GM18909 (cell line): ENCODE data around the gene NDUFS1.
"Not testable (repeated sequence)": the region's sequence is repeated elsewhere in the genome, so short reads cannot be mapped to it uniquely, and the experiment has no call there.

Source experiments
- ATAC-seq: cut with Tn5 transposase; IDR thresholded peaks from one replicate; pipeline ENCODE4 v1.9.1; 2021; ENCODE audit warnings: mild to moderate bottlenecking; ENCODE audit not compliant: unreplicated experiment, poor library complexity

NDUFS1 gene

DNA sequence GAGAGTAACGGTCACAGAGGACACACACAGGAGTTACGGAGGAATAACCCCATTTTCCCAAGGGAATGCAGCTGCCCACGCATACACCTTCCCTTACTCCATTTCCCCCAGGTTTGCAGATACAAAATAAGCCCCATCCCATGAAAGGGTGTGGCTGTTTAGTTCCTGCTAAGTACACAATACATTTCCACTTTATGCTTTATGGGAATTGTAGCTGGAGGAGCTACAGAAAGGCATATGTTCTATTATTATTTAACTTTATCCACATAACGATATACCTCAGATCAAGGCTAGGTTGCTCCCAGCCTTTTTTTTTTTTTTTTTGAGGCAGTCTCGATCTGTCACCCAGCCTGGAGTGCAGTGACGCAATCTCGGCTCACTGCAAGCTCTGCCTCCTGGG lies 50.5 kb downstream of the NDUFS1 start:
- ATAC-seq: no peak

GRCh38 chr2:206105541-206105940 lies 53.7 kb downstream of the NDUFS1 start:
- ATAC-seq: no peak

DNA sequence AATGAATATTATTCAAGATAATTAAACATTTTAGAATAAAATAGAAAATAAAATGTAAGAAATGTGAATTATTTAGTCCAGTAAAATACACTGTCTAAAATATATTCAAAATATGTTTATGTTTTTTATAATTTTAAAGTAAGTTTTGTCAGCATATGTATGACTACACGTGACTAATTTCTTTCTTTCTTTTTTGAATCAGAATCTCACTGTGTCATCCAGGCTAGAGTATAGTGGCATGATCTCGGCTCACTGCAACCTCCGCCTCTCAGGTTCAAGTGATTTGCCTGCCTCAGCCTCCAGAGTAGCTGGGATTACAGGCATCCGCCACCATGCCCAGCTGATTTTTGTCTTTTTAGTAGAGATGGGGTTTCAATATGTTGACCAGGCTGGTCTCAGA lies 54.2 kb downstream of the NDUFS1 start:
- no peak for ATAC-seq

- ATAC-seq: not testable (repeated sequence)
Observed at GRCh38 chr2:206098872-206099271, 60.4 kb downstream of the NDUFS1 start.

- no peak for ATAC-seq
Observed at GRCh38 chr2:206098471-206098870, 60.8 kb downstream of the NDUFS1 start.

- no peak for ATAC-seq
Observed at GRCh38 chr2:206096876-206097275, 62.4 kb downstream of the NDUFS1 start.

DNA sequence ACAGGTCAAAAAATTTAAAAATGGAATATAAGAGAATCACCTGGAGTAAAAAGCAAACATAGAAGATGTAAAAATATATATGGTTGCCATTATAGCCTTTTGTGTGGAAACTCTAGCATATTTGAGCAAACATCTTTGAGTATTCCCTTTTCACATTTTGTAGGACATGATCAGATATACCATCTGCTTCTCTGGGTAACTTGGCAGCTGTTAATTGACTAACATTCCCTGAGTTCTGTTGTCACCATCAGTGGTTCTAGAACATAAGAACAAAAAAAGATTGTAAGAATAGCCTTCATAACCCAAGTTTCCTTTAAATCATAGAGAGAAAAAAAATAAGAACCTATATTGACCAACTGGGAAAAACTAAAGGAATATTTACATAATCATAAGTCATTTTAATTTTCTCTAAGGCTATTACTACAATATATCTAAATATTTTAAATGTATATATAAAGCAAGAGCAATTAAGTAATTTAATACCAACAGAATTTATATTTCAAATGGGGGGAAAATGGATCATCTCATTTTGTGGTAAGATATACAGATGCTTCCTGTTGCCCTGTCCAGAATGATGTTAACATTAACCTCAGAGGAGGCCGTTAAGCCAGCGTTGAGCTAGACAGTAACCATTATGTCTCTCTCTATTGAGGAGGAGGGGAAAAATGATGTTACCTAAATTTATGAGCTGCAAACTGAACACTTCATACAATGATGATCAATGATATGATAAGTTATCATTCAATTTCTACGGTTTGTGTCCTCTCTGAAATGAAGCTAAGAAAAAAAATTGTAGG lies 63.5 kb downstream of the NDUFS1 start:
- no peak for ATAC-seq

- no peak for ATAC-seq
Observed at GRCh38 chr2:206092297-206092696, 66.9 kb downstream of the NDUFS1 start.

- ATAC-seq: no peak
Observed at GRCh38 chr2:206088248-206088647, 71.0 kb downstream of the NDUFS1 start.

DNA sequence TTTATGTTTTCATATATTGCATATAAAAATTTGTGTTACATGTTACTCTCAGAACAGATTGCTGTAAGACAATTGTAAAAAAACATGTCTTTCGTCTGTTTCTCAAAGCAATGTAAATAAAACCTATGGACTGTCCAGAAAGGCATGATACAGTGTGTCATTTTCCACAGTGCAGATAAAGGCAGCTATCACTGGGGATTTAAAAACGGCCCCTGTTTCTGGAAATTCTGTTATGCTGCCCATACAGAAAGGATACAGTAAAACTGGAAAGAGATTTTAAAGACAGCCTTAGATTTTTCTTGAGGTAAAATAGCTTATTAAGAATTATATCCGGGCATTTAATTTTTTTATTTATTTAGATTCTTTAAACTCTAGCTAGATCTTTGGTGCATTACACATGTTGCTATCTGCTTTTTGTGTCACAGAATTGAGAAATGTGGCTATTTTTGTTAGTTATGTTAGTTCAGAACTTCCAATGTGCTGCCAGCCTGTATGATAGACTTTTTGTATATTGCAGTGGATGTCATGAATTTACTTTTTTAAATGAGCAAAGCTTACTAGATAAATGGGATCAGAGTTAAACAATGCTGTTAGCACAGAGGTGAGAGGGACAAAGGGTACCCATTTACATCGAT lies 72.4 kb downstream of the NDUFS1 start:
- no peak for ATAC-seq

DNA sequence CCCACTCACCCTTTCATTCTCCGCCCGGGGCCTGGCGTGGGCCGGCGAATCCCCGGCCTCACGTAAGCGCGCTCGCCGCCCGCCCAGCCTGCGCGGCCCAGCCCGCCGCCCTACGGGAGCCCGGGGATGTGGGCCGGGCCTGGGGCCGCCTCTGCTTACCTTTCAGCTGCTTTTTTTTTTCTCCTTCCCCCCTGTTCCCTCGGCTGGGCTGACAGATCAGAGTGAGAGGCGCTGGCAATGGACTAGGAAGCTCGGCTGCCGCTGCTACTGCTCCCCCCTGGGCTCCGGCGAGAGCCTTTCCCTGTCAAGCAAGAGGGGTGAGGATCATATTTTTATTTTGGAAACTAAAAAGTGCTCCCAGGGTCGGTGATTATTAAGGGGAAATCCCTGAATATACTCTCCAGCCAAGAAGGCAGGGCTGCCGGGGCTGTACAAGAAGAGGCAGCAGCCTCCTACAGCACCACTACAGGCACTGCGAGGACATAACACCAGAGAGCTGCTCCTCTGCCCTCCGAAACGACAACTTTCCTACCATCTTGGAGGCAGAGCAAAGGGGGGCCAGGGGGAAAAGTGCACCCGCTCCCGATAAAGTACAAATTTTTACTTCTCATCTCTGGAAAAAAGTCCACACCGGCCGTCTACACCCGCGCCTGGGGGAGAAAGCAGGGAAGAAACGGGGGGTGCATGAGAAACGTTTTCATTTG lies 73.3 kb downstream of the NDUFS1 start, which contains the start of gene INO80D:
Gene INO80D (minus strand): TSS at position 433 of the 704 bp plus-strand sequence. CDS start 23,158 bp downstream, outside the sequence.
- ATAC-seq: peak; percentile 87

- ATAC-seq: peak; percentile 34
Observed at GRCh38 chr2:206084870-206085741, 74.1 kb downstream of the NDUFS1 start.

GRCh38 chr2:206084439-206084869 lies 74.8 kb downstream of the NDUFS1 start:
- ATAC-seq: no peak

DNA sequence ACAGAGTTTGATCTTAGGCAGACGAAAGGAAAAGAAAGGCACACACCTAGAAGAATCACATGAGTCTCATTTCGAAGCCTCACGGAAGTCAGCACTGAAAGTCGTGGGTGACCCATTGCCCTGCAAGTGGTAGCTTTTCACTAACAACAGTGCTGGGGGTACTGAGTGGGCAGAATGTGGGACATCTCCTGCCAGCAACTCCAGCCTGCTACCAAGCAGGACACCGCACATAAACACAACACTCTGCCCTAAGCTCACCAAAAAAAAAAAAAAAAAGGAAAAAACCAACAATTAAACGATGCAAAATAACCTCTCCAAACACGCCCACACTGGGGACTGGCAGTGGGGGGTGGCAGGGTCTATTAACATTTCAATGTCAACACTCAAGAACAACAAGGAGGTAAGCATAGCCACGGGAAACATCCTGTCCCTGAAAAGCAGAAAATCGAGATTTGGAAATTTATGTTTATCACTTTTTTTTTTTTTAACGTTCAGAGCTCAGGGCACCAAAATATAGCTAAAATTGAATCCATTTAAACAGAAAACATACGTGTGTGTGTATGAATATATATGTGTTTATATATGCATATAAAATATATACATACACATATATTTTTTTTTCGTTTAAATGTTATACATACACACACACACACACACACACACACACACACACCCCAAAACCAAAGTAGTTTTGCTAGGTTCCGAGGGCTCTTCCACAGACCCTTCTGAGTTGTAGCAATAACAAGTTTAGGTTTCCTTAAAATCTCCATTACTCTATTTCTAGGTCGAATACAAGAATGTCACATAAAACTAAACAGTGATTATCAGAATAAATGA lies 75.4 kb downstream of the NDUFS1 start:
- ATAC-seq: no peak

DNA sequence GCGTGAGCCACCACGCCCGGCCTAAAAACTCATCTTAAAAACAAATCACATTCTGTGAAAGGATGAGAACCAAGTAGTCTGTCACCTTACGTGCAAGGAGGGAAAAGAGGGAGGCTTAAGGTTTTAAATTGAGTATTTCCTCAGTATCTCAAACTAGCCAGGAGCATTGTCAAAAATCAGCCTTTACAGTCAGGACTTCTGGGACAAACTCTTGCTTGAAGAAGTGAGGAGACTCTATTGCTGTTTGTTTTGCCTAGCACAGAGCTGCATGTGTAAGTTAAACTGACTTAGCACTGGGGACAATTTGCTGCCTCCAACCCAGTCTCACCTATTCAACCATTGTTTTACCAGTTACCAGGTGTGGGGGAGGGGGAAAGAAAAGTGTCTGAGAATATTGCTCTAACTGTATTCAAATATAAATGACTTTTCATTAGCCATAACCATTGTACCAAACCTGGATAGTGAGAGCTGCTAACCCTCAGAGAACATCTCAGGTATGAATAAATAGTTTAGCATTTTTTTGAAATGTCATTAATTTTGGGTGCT lies 76.9 kb downstream of the NDUFS1 start:
- no peak for ATAC-seq

DNA sequence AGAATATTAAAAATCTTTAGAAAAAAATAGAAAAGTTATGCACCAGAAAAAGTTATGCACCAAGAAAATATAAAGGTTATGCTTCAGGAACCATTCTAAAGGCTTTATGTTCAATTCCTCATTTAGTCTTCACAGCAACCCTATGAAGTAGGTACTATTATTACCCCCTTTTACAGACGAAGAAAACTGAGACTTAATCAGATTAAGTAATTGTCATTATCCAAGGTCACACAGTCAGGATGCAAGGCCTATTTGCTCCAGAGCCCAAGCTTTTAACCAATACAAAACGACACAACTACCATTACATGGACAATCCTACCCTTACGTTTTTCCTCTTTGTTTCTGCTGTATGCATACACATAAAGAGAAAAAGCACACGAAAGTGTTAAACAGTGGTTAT lies 78.3 kb downstream of the NDUFS1 start:
- no peak for ATAC-seq

- no peak for ATAC-seq
Observed at GRCh38 chr2:206079699-206080465, 79.4 kb downstream of the NDUFS1 start.

DNA sequence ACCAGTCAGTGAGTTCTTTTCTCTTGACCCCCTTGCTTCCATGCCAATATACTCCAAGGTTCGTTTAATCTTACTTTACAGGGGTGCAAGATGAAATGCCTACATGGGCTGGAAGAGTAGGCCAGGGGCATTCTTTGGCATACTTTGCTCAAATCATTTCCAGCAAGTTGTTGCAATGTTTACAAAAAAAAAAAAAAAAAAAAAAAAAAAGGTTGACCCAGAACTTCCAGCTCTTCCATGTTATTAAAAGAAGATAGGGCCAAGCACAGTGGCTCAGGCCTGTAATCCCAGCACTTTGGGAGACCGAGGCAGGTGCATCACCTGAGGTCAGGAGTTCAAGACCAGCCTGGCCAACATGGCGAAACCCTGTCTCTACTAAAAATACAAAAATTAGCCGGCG lies 81.4 kb downstream of the NDUFS1 start:
- not testable (repeated sequence) for ATAC-seq
